DOHH2 (cell line): ENCODE data around the gene PLCG2.
"Not testable (repeated sequence)": the region's sequence is repeated elsewhere in the genome, so short reads cannot be mapped to it uniquely, and the experiment has no call there.

Experiments used
- H3F3A ChIP-seq: fragments of 200-600 bp; sonication (generic), shearing (Covaris generic); 2 replicates; pipeline ENCODE4 v1.6.0; 2016; ENCODE audit warnings: antibody characterized with exemption, mild to moderate bottlenecking; ENCODE audit not compliant: control insufficient read depth, insufficient read depth
- H3K27ac ChIP-seq: fragments of 200-600 bp; sonication (generic); 2 replicates; pipeline ENCODE4 v1.5.1; 2014; ENCODE audit warnings: low read depth, mild to moderate bottlenecking, low read length, moderate library complexity
- H3K27me3 ChIP-seq: fragments of 200-600 bp; sonication (generic); 2 replicates; pipeline ENCODE4 v1.6.1; 2014; ENCODE audit warnings: mild to moderate bottlenecking, low read length, mixed read lengths; ENCODE audit not compliant: control insufficient read depth
- H3K36me3 ChIP-seq: fragments of 200-600 bp; sonication (generic); 2 replicates; pipeline ENCODE4 v1.6.1; 2014; ENCODE audit warnings: mild to moderate bottlenecking, low read length, moderate library complexity, mixed read lengths; ENCODE audit not compliant: control insufficient read depth
- H3K4me1 ChIP-seq: fragments of 200-600 bp; sonication (generic); 2 replicates; pipeline ENCODE4 v1.6.1; 2014; ENCODE audit warnings: mild to moderate bottlenecking, low read length, mixed read lengths; ENCODE audit not compliant: control insufficient read depth
- H3K4me2 ChIP-seq: fragments of 200-600 bp; sonication (generic); 2 replicates; pipeline ENCODE4 v1.6.0; 2014; ENCODE audit warnings: mild to moderate bottlenecking, low read length, moderate library complexity
- H3K4me3 ChIP-seq: fragments of 200-600 bp; sonication (generic); 2 replicates; pipeline ENCODE4 v1.5.1; 2014; ENCODE audit warnings: mild to moderate bottlenecking, low read length, mixed read lengths
- H3K79me2 ChIP-seq: fragments of 200-600 bp; sonication (generic); 2 replicates; pipeline ENCODE4 v1.6.1; 2014; ENCODE audit warnings: mild to moderate bottlenecking, low read length, mixed read lengths; ENCODE audit not compliant: control insufficient read depth
- H3K9me2 ChIP-seq: fragments of 200-600 bp; sonication (generic); replicated peaks from 2 replicates; pipeline ENCODE4 v1.6.1; 2014; ENCODE audit warnings: mild to moderate bottlenecking, low read length, mixed read lengths; ENCODE audit not compliant: control insufficient read depth
- H3K9me3 ChIP-seq: fragments of 200-600 bp; sonication (generic); 2 replicates; pipeline ENCODE4 v1.6.1; 2014; ENCODE audit warnings: antibody characterized with exemption, low read length, mixed read lengths; ENCODE audit not compliant: control insufficient read depth, insufficient read depth
- H4K20me1 ChIP-seq: fragments of 200-600 bp; sonication (generic); 2 replicates; pipeline ENCODE4 v1.6.0; 2014; ENCODE audit warnings: low read depth, mild to moderate bottlenecking, antibody characterized with exemption, low read length, moderate library complexity; ENCODE audit not compliant: control insufficient read depth, insufficient read depth
- EZH2phosphoT487 ChIP-seq: fragments of 200-600 bp; sonication (generic); IDR thresholded peaks from 2 replicates; pipeline ENCODE4 v1.6.1; 2017; ENCODE audit warnings: borderline replicate concordance, mild to moderate bottlenecking, antibody characterized with exemption, low read length, moderate library complexity, mixed read lengths
- TF ChIP-seq, protein P1 (sequence below): fragments of 200-600 bp; sonication (generic); IDR thresholded peaks from one replicate; pipeline ENCODE4 v1.5.1; 2014; ENCODE audit warnings: antibody characterized with exemption, mild to moderate bottlenecking, low read depth, low read length; ENCODE audit not compliant: poor library complexity, severe bottlenecking

Gene PLCG2

DNA sequence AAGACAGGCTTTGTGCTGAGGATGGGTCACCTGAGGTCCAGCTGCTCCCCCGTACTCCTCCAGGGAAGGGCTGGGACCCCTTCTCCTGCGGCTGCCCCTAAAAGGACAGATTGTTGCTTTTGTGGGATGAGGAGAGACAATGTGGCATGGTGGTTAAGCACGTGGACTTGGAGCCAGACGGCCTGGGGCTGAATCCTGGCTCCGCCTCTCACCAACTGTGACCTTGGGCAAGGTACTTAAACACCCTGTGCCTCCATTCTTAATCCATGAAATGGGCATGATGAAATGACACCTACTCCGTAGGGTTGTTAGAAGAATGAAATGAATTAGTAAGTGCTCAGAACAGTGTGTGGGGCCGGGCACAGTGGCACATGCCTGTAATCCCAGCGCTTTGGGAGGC, 39.6 kb upstream of the PLCG2 start:
- Histone ChIP-seq H3F3A (peaks cover 10% of the 10 kb centered on the region; the same call in 1 of the 2 replicates), H3K27me3 (no peaks in the 10 kb centered on the region), H3K4me1 (peaks cover 54% of the 10 kb centered on the region), H4K20me1 (no peaks in the 10 kb centered on the region), H3K9me3 (no peaks in the 10 kb centered on the region), H3K4me2 (peak overlapping the region; percentile 97), H3K4me3 (peak overlapping the region; percentile 90), H3K9me2 (no peaks in the 10 kb centered on the region), H3K27ac (peak overlapping the region; percentile 90), H3K36me3 (peaks cover 8% of the 10 kb centered on the region), H3K79me2 (peaks cover 45% of the 10 kb centered on the region)
- TF ChIP-seq, protein P1, sequence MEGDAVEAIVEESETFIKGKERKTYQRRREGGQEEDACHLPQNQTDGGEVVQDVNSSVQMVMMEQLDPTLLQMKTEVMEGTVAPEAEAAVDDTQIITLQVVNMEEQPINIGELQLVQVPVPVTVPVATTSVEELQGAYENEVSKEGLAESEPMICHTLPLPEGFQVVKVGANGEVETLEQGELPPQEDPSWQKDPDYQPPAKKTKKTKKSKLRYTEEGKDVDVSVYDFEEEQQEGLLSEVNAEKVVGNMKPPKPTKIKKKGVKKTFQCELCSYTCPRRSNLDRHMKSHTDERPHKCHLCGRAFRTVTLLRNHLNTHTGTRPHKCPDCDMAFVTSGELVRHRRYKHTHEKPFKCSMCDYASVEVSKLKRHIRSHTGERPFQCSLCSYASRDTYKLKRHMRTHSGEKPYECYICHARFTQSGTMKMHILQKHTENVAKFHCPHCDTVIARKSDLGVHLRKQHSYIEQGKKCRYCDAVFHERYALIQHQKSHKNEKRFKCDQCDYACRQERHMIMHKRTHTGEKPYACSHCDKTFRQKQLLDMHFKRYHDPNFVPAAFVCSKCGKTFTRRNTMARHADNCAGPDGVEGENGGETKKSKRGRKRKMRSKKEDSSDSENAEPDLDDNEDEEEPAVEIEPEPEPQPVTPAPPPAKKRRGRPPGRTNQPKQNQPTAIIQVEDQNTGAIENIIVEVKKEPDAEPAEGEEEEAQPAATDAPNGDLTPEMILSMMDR = no peak
- no peak for TF ChIP-seq EZH2phosphoT487

DNA sequence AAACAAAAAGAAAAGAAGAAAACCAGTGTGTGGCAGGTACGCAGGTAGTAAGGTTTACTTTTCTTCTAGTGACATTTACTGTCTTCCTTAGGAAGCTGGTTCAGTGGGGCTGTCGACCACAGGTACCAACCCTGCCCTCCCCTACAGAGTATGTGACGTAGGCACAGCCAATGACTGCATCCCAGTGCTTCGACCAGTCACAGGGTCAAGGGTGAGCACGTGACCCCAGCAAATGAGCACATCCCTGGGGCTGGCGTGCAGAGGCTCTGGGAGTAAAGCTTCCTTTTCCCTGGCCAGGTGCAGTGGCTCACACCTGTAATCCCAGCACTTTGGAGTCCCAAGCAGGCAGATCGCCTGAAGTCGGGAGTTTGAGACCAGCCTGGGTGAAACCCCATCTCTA, 38.9 kb upstream of the PLCG2 start:
- H3K4me1 ChIP-seq = peaks cover 56% of the 10 kb centered on the region
- peaks cover 8% of the 10 kb centered on the region for H3K36me3 ChIP-seq
- H3K9me2 ChIP-seq = no peaks in the 10 kb centered on the region
- H3K4me2 ChIP-seq = peak overlapping the region; percentile 97
- peak overlapping the region; percentile 90 for H3K4me3 ChIP-seq
- TF ChIP-seq, protein P1 = no peak
- no peak for TF ChIP-seq EZH2phosphoT487
- H3K9me3 ChIP-seq = no peaks in the 10 kb centered on the region
- no peaks in the 10 kb centered on the region for H4K20me1 ChIP-seq
- peaks cover 49% of the 10 kb centered on the region for H3K79me2 ChIP-seq
- peak overlapping the region; percentile 90 for H3K27ac ChIP-seq
- H3F3A ChIP-seq = peaks cover 14% of the 10 kb centered on the region
- no peaks in the 10 kb centered on the region for H3K27me3 ChIP-seq

DNA sequence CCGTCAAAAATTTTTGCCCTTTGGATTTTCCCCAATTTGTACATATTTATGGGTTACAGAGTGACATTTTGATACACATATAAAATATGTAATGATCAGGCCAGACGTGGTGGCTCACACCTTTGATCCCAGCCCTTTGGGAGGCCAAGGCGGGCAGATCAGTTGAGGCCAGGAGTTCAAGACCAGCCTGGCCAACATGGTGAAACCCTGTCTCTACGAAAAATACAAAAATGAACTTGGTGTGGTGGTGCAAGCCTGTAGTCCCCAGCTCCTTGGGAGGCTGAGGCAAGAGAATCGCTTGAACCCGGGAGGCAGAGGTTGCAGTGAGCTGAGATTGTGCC, 37.7 kb upstream of the PLCG2 start:
- H3K4me2 ChIP-seq = peak overlapping the region; percentile 97
- H4K20me1 ChIP-seq, H3K27ac ChIP-seq, H3K9me3 ChIP-seq, H3K4me3 ChIP-seq, H3K27me3 ChIP-seq, H3K9me2 ChIP-seq: not testable (repeated sequence)
- peaks cover 60% of the 10 kb centered on the region for H3K79me2 ChIP-seq
- H3F3A ChIP-seq = peaks cover 15% of the 10 kb centered on the region
- H3K36me3 ChIP-seq = peaks cover 12% of the 10 kb centered on the region
- H3K4me1 ChIP-seq = peaks cover 68% of the 10 kb centered on the region

- Histone ChIP-seq H3K4me1 (peaks cover 71% of the 10 kb centered on the region), H3K36me3 (peaks cover 20% of the 10 kb centered on the region), H3K9me2 (no peaks in the 10 kb centered on the region), H3K9me3 (no peaks in the 10 kb centered on the region), H3K27ac (no peak overlapping the region), H3K4me2 (no peak overlapping the region), H3K4me3 (no peak overlapping the region), H3K79me2 (peaks cover 80% of the 10 kb centered on the region), H3F3A (peaks cover 12% of the 10 kb centered on the region; the same call in 1 of the 2 replicates), H3K27me3 (no peaks in the 10 kb centered on the region), H4K20me1 (no peaks in the 10 kb centered on the region)
- TF ChIP-seq EZH2phosphoT487 = no peak
- TF ChIP-seq, protein P1 = no peak
These were observed 34.7 kb upstream of the PLCG2 start for GRCh38 chr16:81744385-81744784.
